ENCODE results near the gene SRP68.

DNA sequence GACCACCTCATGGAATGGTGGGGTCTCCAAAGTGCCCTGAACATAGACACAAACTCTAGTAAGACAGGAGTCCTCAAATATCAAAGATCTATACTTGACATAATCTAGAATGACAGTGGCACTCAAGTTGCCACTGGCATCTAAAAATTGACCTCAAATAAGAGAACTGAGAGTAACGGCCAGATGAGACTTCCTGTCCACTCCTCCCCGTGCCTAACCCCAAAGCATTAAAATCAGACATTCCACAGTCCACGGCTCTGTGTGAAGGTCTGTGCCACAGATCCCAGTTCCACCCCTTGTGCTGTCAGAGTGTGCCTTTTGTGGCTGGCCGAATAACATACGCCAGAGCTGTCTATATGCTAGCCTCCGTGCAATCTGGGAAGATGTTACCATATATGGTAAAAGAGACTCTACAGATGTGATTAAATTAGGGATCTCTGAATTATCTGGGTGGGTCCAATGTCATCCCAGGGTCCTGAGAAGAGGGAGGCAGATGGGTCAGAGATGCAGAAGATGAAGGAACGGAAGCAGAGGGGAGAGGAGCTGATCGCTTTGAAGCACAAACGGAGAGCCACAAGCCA is 24.2 kb downstream of the SRP68 start:
- TF ChIP-seq, protein P1, sequence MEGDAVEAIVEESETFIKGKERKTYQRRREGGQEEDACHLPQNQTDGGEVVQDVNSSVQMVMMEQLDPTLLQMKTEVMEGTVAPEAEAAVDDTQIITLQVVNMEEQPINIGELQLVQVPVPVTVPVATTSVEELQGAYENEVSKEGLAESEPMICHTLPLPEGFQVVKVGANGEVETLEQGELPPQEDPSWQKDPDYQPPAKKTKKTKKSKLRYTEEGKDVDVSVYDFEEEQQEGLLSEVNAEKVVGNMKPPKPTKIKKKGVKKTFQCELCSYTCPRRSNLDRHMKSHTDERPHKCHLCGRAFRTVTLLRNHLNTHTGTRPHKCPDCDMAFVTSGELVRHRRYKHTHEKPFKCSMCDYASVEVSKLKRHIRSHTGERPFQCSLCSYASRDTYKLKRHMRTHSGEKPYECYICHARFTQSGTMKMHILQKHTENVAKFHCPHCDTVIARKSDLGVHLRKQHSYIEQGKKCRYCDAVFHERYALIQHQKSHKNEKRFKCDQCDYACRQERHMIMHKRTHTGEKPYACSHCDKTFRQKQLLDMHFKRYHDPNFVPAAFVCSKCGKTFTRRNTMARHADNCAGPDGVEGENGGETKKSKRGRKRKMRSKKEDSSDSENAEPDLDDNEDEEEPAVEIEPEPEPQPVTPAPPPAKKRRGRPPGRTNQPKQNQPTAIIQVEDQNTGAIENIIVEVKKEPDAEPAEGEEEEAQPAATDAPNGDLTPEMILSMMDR (IDR thresholded peaks at IDR 0.05), result no peak
- no peak for TF ChIP-seq POLR2A (IDR thresholded peaks at IDR 0.05)
